T-helper 2 cell treated with Interferon-gamma antibody and Interleukin-4, amounts not matched to agents 5 μg/mL and 100 μg/mL, for 36 hours (primary cell): ENCODE results near the gene C16orf90.
A peak's percentile ranks its signal among the peaks of the same experiment; 100 is the strongest.
"Not testable (repeated sequence)": the region's sequence is repeated elsewhere in the genome, so short reads cannot be mapped to it uniquely, and the experiment has no call there.

ENCODE experiments used
- DNase-seq: peaks from one replicate; pipeline ENCODE4 v3.0.0; 2021; ENCODE audit warnings: low spot score
- H3K27ac Mint-ChIP-seq: one replicate; pipeline ENCODE4 v1.8.0; 2021; ENCODE audit warnings: mild to moderate bottlenecking, mixed read lengths
- H3K27me3 Mint-ChIP-seq: one replicate; pipeline ENCODE4 v1.8.0; 2021; ENCODE audit warnings: low read depth, mixed read lengths
- H3K36me3 Mint-ChIP-seq: one replicate; pipeline ENCODE4 v1.8.0; 2021; ENCODE audit warnings: low read depth, mixed read lengths
- H3K4me1 Mint-ChIP-seq: one replicate; pipeline ENCODE4 v1.8.0; 2021; ENCODE audit warnings: low read depth, mixed read lengths
- H3K4me3 Mint-ChIP-seq: one replicate; pipeline ENCODE4 v1.8.0; 2022; ENCODE audit warnings: mild to moderate bottlenecking, moderate library complexity, mixed read lengths
- H3K9me3 Mint-ChIP-seq: one replicate; pipeline ENCODE4 v1.8.0; 2021; ENCODE audit warnings: mixed read lengths

C16orf90 gene

GRCh38 chr16:3495176-3495575, at the start of gene C16orf90:
TSS of gene C16orf90 (minus strand) at chr16:3495489. CDS start at chr16:3495421, 68 bp downstream.
- no peak for DNase-seq
- Mint-ChIP-seq H3K9me3 (no peaks in the 10 kb centered on the region), H3K27ac (no peak within 1 kb of the TSS), H3K36me3 (no peaks in the 10 kb centered on the region), H3K27me3 (no peaks in the 10 kb centered on the region), H3K4me1 (peaks cover 8% of the 10 kb centered on the region), H3K4me3 (no peak within 1 kb of the TSS)

- Mint-ChIP-seq H3K27ac (no peak overlapping the region), H3K27me3 (no peaks in the 10 kb centered on the region), H3K4me1 (no peaks in the 10 kb centered on the region), H3K4me3 (no peak overlapping the region), H3K36me3 (peaks cover 56% of the 10 kb centered on the region), H3K9me3 (no peaks in the 10 kb centered on the region)
- no peak for DNase-seq
Measured at GRCh38 chr16:3542601-3543373, 47.5 kb upstream of the C16orf90 start.

GRCh38 chr16:3541527-3542155, 46.4 kb upstream of the C16orf90 start:
- Mint-ChIP-seq H3K36me3 (peaks cover 53% of the 10 kb centered on the region), H3K4me3 (no peak overlapping the region)

GRCh38 chr16:3538222-3538621, 42.9 kb upstream of the C16orf90 start:
- H3K4me1 Mint-ChIP-seq = no peaks in the 10 kb centered on the region
- no peak overlapping the region for H3K27ac Mint-ChIP-seq
- H3K27me3 Mint-ChIP-seq = no peaks in the 10 kb centered on the region
- H3K9me3 Mint-ChIP-seq = no peaks in the 10 kb centered on the region
- no peak for DNase-seq
- H3K36me3 Mint-ChIP-seq = peaks cover 53% of the 10 kb centered on the region
- H3K4me3 Mint-ChIP-seq = no peak overlapping the region

More at GRCh38 chr16:3541527-3542155, 46.4 kb upstream of the C16orf90 start:
- no peaks in the 10 kb centered on the region for H3K27me3 Mint-ChIP-seq
- H3K9me3 Mint-ChIP-seq = no peaks in the 10 kb centered on the region
- no peak for DNase-seq
- no peaks in the 10 kb centered on the region for H3K4me1 Mint-ChIP-seq
- H3K27ac Mint-ChIP-seq = no peak overlapping the region

GRCh38 chr16:3536851-3537250, 41.6 kb upstream of the C16orf90 start:
- H3K9me3 Mint-ChIP-seq = no peaks in the 10 kb centered on the region
- no peak for DNase-seq
- no peak overlapping the region for H3K27ac Mint-ChIP-seq
- H3K4me1 Mint-ChIP-seq = no peaks in the 10 kb centered on the region
- H3K27me3 Mint-ChIP-seq = no peaks in the 10 kb centered on the region
- H3K36me3 Mint-ChIP-seq = peaks cover 53% of the 10 kb centered on the region
- H3K4me3 Mint-ChIP-seq = no peak overlapping the region

- Mint-ChIP-seq H3K9me3 (no peaks in the 10 kb centered on the region), H3K27ac (no peak overlapping the region), H3K4me1 (no peaks in the 10 kb centered on the region), H3K4me3 (no peak overlapping the region), H3K27me3 (no peaks in the 10 kb centered on the region), H3K36me3 (peaks cover 51% of the 10 kb centered on the region)
- no peak for DNase-seq
Measured at GRCh38 chr16:3536271-3536731, 41.0 kb upstream of the C16orf90 start.

GRCh38 chr16:3534126-3534525, 38.8 kb upstream of the C16orf90 start:
- no peaks in the 10 kb centered on the region for H3K4me1 Mint-ChIP-seq
- H3K27ac Mint-ChIP-seq = peak overlapping the region; percentile 68
- H3K4me3 Mint-ChIP-seq = no peak overlapping the region
- H3K27me3 Mint-ChIP-seq = no peaks in the 10 kb centered on the region
- H3K36me3 Mint-ChIP-seq = peaks cover 44% of the 10 kb centered on the region
- no peak for DNase-seq
- H3K9me3 Mint-ChIP-seq = no peaks in the 10 kb centered on the region

- no peak overlapping the region for H3K4me3 Mint-ChIP-seq
- H3K4me1 Mint-ChIP-seq = no peaks in the 10 kb centered on the region
- H3K27ac Mint-ChIP-seq = no peak overlapping the region
- H3K27me3 Mint-ChIP-seq = no peaks in the 10 kb centered on the region
- H3K36me3 Mint-ChIP-seq = peaks cover 48% of the 10 kb centered on the region
- DNase-seq = no peak
- H3K9me3 Mint-ChIP-seq = no peaks in the 10 kb centered on the region
Measured at GRCh38 chr16:3532741-3533140, 37.5 kb upstream of the C16orf90 start.

- no peaks in the 10 kb centered on the region for H3K27me3 Mint-ChIP-seq
- H3K27ac Mint-ChIP-seq = no peak overlapping the region
- H3K36me3 Mint-ChIP-seq = peaks cover 48% of the 10 kb centered on the region
- no peak overlapping the region for H3K4me3 Mint-ChIP-seq
- H3K4me1 Mint-ChIP-seq = peaks cover 5% of the 10 kb centered on the region
- H3K9me3 Mint-ChIP-seq = no peaks in the 10 kb centered on the region
- no peak for DNase-seq
Measured at GRCh38 chr16:3530371-3530914, 35.2 kb upstream of the C16orf90 start.

- Mint-ChIP-seq H3K4me3 (no peak overlapping the region), H3K36me3 (peaks cover 42% of the 10 kb centered on the region), H3K27ac (no peak overlapping the region)
Measured at GRCh38 chr16:3529175-3529574, 33.9 kb upstream of the C16orf90 start.

GRCh38 chr16:3528406-3528805, 33.1 kb upstream of the C16orf90 start:
- Mint-ChIP-seq H3K27me3 (no peaks in the 10 kb centered on the region), H3K27ac (no peak overlapping the region), H3K4me3 (no peak overlapping the region), H3K9me3 (no peaks in the 10 kb centered on the region), H3K36me3 (peaks cover 39% of the 10 kb centered on the region), H3K4me1 (peaks cover 5% of the 10 kb centered on the region)
- DNase-seq = no peak

More at GRCh38 chr16:3529175-3529574, 33.9 kb upstream of the C16orf90 start:
- no peak for DNase-seq
- no peaks in the 10 kb centered on the region for H3K9me3 Mint-ChIP-seq
- H3K27me3 Mint-ChIP-seq = no peaks in the 10 kb centered on the region
- H3K4me1 Mint-ChIP-seq = peaks cover 5% of the 10 kb centered on the region

- H3K36me3 Mint-ChIP-seq = peaks cover 38% of the 10 kb centered on the region
Measured at GRCh38 chr16:3527216-3527829, 32.0 kb upstream of the C16orf90 start.

GRCh38 chr16:3525951-3526350, 30.7 kb upstream of the C16orf90 start:
- no peak overlapping the region for H3K4me3 Mint-ChIP-seq
- peaks cover 35% of the 10 kb centered on the region for H3K36me3 Mint-ChIP-seq
- H3K27me3 Mint-ChIP-seq = no peaks in the 10 kb centered on the region
- H3K4me1 Mint-ChIP-seq = peaks cover 5% of the 10 kb centered on the region
- no peaks in the 10 kb centered on the region for H3K9me3 Mint-ChIP-seq
- no peak for DNase-seq
- H3K27ac Mint-ChIP-seq = no peak overlapping the region

More at GRCh38 chr16:3527216-3527829, 32.0 kb upstream of the C16orf90 start:
- not testable (repeated sequence) for H3K4me1 Mint-ChIP-seq, DNase-seq, H3K9me3 Mint-ChIP-seq, H3K27me3 Mint-ChIP-seq, H3K27ac Mint-ChIP-seq, H3K4me3 Mint-ChIP-seq

GRCh38 chr16:3523281-3523680, 28.0 kb upstream of the C16orf90 start:
- H3K36me3 Mint-ChIP-seq = peaks cover 41% of the 10 kb centered on the region
- H3K9me3 Mint-ChIP-seq = no peaks in the 10 kb centered on the region
- H3K4me1 Mint-ChIP-seq = peaks cover 8% of the 10 kb centered on the region
- DNase-seq = no peak
- no peaks in the 10 kb centered on the region for H3K27me3 Mint-ChIP-seq
- H3K4me3 Mint-ChIP-seq = no peak overlapping the region
- no peak overlapping the region for H3K27ac Mint-ChIP-seq
